DOHH2 (cell line): ENCODE data around the gene SLX1B.
"Not testable (repeated sequence)": the region's sequence is repeated elsewhere in the genome, so short reads cannot be mapped to it uniquely, and the experiment has no call there.

Source experiments
- EZH2phosphoT487 ChIP-seq: fragments of 200-600 bp; sonication (generic); IDR thresholded peaks from 2 replicates; pipeline ENCODE4 v1.6.1; 2017; ENCODE audit warnings: borderline replicate concordance, mild to moderate bottlenecking, antibody characterized with exemption, low read length, moderate library complexity, mixed read lengths
- TF ChIP-seq, protein P1 (sequence below): fragments of 200-600 bp; sonication (generic); IDR thresholded peaks from one replicate; pipeline ENCODE4 v1.5.1; 2014; ENCODE audit warnings: antibody characterized with exemption, mild to moderate bottlenecking, low read depth, low read length; ENCODE audit not compliant: poor library complexity, severe bottlenecking

DNA sequence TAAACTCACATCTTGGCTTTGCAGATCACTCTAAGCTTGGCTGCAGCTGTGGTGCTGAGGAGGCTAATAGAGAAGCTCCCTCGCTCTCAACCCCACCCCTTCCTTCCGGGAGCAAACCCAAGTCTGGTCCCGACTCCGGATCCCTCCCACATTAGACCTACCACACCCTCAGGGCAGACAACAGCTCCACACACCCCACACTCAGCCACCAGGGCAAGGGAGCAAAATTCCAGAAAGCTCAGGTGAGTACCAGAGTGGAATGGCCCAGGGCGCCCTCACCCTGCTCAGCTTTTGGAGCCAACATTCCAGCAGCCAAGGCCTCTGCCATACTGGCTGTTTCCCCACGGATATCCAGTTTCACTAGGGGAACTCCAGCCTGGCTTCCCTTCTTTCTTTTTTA lies 15.3 kb downstream of the SLX1B start:
- TF ChIP-seq, protein P1, sequence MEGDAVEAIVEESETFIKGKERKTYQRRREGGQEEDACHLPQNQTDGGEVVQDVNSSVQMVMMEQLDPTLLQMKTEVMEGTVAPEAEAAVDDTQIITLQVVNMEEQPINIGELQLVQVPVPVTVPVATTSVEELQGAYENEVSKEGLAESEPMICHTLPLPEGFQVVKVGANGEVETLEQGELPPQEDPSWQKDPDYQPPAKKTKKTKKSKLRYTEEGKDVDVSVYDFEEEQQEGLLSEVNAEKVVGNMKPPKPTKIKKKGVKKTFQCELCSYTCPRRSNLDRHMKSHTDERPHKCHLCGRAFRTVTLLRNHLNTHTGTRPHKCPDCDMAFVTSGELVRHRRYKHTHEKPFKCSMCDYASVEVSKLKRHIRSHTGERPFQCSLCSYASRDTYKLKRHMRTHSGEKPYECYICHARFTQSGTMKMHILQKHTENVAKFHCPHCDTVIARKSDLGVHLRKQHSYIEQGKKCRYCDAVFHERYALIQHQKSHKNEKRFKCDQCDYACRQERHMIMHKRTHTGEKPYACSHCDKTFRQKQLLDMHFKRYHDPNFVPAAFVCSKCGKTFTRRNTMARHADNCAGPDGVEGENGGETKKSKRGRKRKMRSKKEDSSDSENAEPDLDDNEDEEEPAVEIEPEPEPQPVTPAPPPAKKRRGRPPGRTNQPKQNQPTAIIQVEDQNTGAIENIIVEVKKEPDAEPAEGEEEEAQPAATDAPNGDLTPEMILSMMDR = not testable (repeated sequence)
- not testable (repeated sequence) for TF ChIP-seq EZH2phosphoT487
